Glomerular visceral epithelial cell (primary cell): Measurements from ENCODE around the gene PDCD5.
"Not testable (repeated sequence)": the region's sequence is repeated elsewhere in the genome, so short reads cannot be mapped to it uniquely, and the experiment has no call there.

ENCODE experiments used
- DNase-seq: peaks from one replicate; pipeline ENCODE4 v3.0.0-alpha.2; 2016; ENCODE audit errors: extremely low spot score

PDCD5 gene, protein sequence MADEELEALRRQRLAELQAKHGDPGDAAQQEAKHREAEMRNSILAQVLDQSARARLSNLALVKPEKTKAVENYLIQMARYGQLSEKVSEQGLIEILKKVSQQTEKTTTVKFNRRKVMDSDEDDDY

GRCh38 chr19:32580901-32581704, at the start of gene PDCD5:
Gene PDCD5, plus strand, starts transcription at chr19:32581190. Its CDS starts 72 bp downstream, at chr19:32581262.
- DNase-seq = peak; percentile 96

GRCh38 chr19:32532233-32532632, 48.8 kb upstream of the PDCD5 start:
- DNase-seq = no peak

GRCh38 chr19:32537580-32537979, 43.4 kb upstream of the PDCD5 start:
- no peak for DNase-seq

DNA sequence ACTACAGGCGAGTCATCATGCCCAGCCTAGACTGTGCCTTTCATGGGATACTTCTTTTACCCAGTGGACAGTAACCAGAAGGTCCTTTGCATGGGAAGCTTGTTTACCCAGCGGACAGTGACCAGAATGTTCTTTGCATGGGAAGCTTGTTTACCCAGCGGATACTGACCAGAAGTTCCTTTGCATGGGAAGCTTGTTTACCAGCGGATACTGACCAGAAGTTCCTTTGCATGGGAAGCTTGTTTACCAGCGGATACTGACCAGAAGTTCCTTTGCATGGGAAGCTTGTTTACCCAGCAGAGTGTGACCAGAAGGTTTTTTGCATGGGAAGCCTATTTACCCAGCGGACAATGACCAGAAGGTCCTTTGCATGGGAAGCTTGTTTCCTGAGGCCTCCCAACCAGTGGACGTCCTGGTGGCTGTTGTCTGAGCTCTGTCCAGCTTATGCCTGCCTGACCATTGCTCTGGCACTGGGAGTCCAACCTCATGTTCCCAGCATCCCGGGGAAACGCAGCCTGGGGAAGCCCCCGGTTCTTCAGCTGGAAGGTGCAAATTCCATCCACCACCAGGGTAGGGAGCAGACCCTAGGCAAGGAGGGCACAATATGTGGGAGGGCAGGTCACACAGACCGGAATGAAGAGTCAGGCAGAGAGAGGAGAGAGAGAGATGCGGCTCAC, 41.6 kb upstream of the PDCD5 start:
- no peak for DNase-seq

DNA sequence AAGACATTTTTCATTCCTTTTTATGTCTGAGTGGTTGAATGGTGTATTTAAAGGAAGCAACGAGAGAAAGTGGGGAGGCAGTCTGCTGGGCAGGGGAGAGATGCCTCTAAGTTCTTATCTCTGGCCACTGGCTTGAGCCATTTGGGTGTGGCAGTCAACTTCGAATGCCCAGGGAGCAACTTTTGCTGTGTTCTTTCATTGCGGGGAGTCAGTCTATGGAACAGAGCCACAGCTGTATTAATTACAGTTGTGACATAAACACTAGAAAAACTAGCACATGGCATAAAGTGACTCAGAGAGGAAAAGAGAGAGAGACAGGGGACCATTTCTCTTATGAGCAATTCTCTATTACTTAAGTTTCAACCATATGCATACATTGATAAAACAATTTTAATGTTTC, 40.4 kb upstream of the PDCD5 start:
- DNase-seq = no peak

DNA sequence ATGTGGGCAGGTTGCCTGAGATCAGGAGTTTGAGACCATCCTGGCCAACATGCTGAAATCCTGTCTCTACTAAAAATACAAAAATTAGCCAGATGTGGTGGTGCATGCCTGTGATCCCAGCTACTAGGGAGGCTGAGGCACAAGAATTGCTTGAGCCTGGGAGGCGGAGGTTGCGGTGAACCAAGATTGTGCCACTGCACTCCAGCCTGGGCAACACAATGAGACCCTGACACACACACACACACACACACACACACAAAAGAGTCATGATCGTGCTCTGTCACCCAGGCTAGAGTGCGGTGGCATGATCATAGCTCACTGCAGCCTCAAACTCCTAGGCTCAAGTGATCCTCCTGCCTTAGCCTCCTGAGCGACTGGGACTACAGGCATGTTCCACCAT, 39.6 kb upstream of the PDCD5 start:
- not testable (repeated sequence) for DNase-seq

DNA sequence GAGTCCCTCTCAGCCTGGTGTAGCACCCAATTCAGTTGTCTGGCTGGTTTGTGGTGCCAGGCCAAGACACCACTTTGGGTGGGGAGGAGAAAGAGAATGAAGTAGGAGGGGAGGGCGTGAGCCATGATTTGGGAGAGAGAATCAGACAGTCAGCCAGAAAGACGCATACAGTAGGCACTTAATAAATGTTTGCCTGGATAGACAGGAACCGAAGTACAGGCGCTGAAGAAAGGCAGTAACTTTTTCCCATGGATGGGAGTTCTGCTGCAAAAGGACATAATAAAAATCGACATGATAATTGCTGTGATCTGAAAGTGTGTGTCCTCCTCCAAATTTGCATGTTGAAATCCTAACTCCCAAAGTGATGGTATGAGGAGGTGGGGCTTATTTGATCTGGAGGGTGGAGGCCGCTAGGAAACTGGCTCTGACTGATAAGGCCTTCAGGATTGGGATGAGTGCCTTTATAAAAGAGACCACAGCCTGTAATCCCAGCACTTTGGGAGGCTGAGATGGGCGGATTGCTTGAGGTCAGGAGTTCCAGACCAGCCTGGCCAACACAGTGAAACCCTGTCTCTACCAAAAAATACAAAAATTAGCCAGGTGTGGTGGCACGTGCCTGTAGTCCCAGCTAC, 38.4 kb upstream of the PDCD5 start:
- no peak for DNase-seq

- peak; percentile 11 for DNase-seq
These were observed 37.7 kb upstream of the PDCD5 start for GRCh38 chr19:32543115-32543900.

- no peak for DNase-seq
These were observed 36.1 kb upstream of the PDCD5 start for GRCh38 chr19:32544917-32545316.

DNA sequence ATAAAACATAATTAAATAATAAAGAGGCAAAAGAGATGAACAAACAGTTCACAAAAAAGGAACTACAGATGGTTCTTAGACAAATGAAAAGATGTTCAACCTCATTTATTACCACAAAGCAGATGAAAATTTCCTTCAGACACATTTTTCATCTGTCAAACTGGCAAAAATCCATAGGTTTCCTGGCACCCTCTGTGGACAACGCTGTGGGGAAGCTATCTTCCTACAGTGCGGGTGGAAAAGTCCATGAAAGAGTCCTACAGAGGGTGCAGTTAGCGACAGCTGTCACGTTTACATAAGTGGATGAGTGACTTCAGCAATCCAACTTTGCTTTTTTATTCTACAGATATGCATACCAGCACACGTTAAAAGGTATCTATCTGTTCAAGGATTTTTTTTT, 30.3 kb upstream of the PDCD5 start:
- DNase-seq = no peak

GRCh38 chr19:32555786-32556185, 25.2 kb upstream of the PDCD5 start:
- DNase-seq = no peak

DNA sequence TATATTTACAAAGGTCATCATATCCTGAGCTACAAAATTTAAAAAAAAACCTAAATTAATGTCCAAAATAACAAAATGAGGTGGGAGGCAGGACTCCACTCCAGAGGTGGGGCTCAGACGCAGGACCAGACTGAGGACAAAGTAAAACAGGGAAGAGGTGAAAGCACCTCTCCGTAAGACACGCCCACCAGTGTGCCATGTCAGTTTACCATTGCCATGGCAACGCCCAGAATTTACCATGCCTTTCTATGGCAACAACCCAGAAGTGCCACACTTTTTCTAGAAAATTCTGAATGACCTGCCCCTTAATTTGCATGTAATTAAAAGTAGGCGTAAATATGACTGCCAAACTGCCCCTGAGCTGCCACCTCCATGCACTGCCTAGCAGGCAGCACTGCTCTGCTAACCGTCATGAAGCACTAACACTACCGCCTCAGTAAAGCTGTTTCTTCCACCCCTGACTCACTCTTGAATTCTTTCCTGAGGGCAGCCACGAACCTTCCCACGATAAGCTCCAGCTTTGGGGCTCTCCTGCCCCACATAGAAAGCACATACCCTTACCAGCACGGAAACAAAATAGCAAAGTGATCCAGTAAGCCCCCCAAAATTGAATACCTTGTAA, 22.3 kb upstream of the PDCD5 start:
- no peak for DNase-seq

- DNase-seq = no peak
These were observed 17.2 kb upstream of the PDCD5 start for GRCh38 chr19:32563761-32564160.

- DNase-seq = no peak
These were observed 14.7 kb upstream of the PDCD5 start for GRCh38 chr19:32566246-32566830.

DNA sequence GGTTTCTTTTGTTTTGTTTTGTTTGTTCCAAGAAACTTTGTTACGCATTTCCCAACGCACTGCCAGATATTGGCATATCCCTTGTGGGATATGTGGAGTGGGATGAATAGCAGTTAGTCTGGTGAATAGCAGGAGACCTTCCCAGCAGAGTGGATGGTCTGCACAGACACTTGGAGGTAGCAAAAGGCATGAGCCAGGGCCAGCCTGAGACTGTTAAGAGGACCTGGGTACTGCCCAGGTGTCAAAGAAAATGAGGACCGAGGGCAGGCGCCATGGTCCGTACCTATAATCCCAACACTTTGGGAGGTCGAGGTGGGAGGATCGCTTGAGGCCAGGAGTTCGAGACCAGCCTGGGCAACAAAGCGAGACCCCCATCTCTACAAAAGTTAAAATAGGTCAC, 13.5 kb upstream of the PDCD5 start:
- no peak for DNase-seq

DNA sequence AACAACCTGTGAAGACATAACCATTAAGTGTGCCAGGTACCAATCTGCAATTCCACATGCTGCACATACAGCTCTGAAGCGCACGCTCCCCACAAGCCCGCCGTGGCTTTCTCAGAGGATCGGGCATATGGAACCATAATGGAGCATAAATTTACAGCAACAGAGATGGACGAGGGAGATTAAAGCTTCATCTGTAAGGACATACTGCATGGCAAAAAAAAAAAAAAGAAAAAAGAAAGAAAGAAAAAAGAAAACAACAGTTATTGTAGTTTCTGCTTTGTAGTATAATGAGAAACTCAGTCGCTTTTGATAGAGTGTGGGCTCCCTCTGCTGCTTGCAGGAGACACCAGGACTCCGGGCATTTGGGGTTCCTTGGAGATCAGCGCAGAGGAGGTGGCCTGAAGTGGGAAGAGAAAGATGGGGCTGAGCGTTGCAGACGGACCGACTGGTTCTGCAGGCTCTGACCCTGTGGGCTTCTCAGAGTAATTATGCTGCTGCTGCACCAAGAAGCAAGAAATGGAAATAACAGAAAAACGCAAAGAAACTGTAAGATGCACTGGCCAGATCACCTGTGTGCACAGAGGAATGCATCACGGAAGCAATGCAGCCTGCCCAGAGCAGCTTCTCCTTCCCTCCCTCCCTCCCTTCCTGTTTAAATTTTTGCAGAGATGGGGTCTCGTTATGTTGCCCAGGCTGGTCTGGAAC, 10.8 kb upstream of the PDCD5 start:
- DNase-seq = peak; percentile 60

GRCh38 chr19:32571471-32572075, 9.4 kb upstream of the PDCD5 start:
- not testable (repeated sequence) for DNase-seq

DNA sequence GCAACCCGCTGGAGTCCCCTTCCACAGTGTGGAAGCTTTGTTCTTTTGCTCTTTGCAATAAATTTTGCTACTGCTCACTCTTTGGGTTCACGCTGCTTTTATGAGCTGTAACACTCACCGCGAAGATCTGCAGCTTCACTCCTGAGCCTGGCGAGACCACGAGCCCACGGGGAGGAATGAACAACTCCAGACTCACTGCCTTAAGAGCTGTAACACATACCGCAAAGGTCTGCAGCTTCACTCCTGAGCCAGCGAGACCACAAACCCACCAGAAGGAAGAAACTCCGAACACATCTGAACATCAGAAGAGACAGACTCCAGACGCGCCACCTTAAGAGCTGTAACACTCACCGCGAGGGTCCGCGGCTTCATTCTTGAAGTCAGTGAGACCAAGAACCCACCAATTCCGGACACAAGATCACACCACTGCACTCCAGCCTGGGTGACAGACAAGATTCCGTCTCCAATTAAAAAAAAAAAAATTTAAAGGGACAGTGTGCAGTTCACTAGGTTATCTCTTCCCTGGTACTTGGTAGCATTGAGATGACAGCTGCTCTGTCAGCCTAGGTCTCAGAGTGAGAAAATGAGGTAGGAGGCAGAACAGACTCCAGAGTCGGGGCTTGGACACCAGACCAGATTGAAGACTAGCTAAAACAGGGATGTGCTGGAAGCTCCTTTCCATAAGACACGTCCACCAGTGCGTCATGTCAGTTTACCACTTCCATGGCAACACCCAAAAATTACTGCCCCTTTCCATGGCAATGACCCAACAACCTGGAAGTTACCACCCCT, 8.1 kb upstream of the PDCD5 start:
- not testable (repeated sequence) for DNase-seq

GRCh38 chr19:32573492-32573794, 7.5 kb upstream of the PDCD5 start:
- no peak for DNase-seq
